GM12872 (cell line): ENCODE measurements around the gene PTPRO.

ENCODE experiments used
- CTCF ChIP-seq: IDR thresholded peaks from 3 replicates; pipeline ENCODE4 v1.5.1; 2011; ENCODE audit warnings: low read depth, mild to moderate bottlenecking, low read length, moderate library complexity; ENCODE audit not compliant: insufficient read depth

PTPRO gene

GRCh38 chr12:15627995-15628945 is 306.0 kb downstream of the PTPRO start:
- no peak for TF ChIP-seq CTCF

- no peak for TF ChIP-seq CTCF
Measured at GRCh38 chr12:15629108-15629507, 306.8 kb downstream of the PTPRO start.

GRCh38 chr12:15629761-15630160 is 307.5 kb downstream of the PTPRO start:
- no peak for TF ChIP-seq CTCF

- no peak for TF ChIP-seq CTCF
Measured at GRCh38 chr12:15631007-15631715, 308.9 kb downstream of the PTPRO start.

GRCh38 chr12:15632708-15633107 is 310.4 kb downstream of the PTPRO start:
- TF ChIP-seq CTCF, result no peak

- no peak for TF ChIP-seq CTCF
Measured at GRCh38 chr12:15633201-15633600, 310.9 kb downstream of the PTPRO start.

- TF ChIP-seq CTCF, result no peak
Measured at GRCh38 chr12:15634010-15634683, 311.8 kb downstream of the PTPRO start.
